GM23248 (cell line): Measurements from ENCODE around the gene MICAL1. TPM values are rescaled to one million over a fixed set of nuclear protein-coding genes. Genes with fewer than 3 reads are reported as not detected.

ENCODE experiments used
- DNase-seq: peaks from one replicate; pipeline ENCODE4 v3.0.0-alpha.2; 2015
- H2AFZ ChIP-seq: fragments of 200-600 bp; sonication (generic); 2 replicates; pipeline ENCODE4 v1.6.1; 2016; ENCODE audit warnings: antibody characterized with exemption
- H3F3A ChIP-seq: fragments of 200-600 bp; sonication (generic); 2 replicates; pipeline ENCODE4 v1.6.1; 2016; ENCODE audit warnings: mild to moderate bottlenecking, antibody characterized with exemption, mixed run types; ENCODE audit not compliant: insufficient read depth
- H3K27ac ChIP-seq: fragments of 200-600 bp; sonication (generic); 2 replicates; pipeline ENCODE4 v1.5.1; 2016; ENCODE audit warnings: mild to moderate bottlenecking
- H3K27me3 ChIP-seq: fragments of 200-600 bp; sonication (generic); replicated peaks from 2 replicates; pipeline ENCODE4 v1.6.1; 2016; ENCODE audit warnings: mild to moderate bottlenecking; ENCODE audit not compliant: insufficient read depth
- H3K36me3 ChIP-seq: fragments of 200-600 bp; sonication (generic); 2 replicates; pipeline ENCODE4 v1.6.1; 2016; ENCODE audit warnings: low read depth, mild to moderate bottlenecking
- H3K4me1 ChIP-seq: fragments of 200-600 bp; sonication (generic); 2 replicates; pipeline ENCODE4 v1.6.1; 2016; ENCODE audit warnings: mild to moderate bottlenecking; ENCODE audit not compliant: insufficient read depth
- H3K4me2 ChIP-seq: fragments of 200-600 bp; sonication (generic); one replicate; pipeline ENCODE4 v1.6.1; 2016; ENCODE audit warnings: mild to moderate bottlenecking; ENCODE audit not compliant: unreplicated experiment
- H3K4me3 ChIP-seq: fragments of 200-600 bp; sonication (generic); 2 replicates; pipeline ENCODE4 v1.5.1; 2016; ENCODE audit warnings: mild to moderate bottlenecking
- H3K79me2 ChIP-seq: fragments of 200-600 bp; sonication (generic); 2 replicates; pipeline ENCODE4 v1.6.1; 2016; ENCODE audit warnings: mild to moderate bottlenecking; ENCODE audit not compliant: insufficient read depth
- H3K9ac ChIP-seq: fragments of 200-600 bp; sonication (generic); 2 replicates; pipeline ENCODE4 v1.6.1; 2016; ENCODE audit warnings: mild to moderate bottlenecking
- H3K9me2 ChIP-seq: fragments of 200-600 bp; sonication (generic); 2 replicates; pipeline ENCODE4 v1.6.1; 2016; ENCODE audit warnings: mixed run types, mild to moderate bottlenecking, moderate library complexity; ENCODE audit not compliant: insufficient read depth
- H3K9me3 ChIP-seq: fragments of 200-600 bp; sonication (generic); one replicate; pipeline ENCODE4 v1.6.1; 2017; ENCODE audit warnings: low read depth
- H4K20me1 ChIP-seq: fragments of 200-600 bp; sonication (generic); 2 replicates; pipeline ENCODE4 v1.6.0; 2016; ENCODE audit not compliant: insufficient read depth
- EZH2 ChIP-seq: fragments of 200-600 bp; sonication (generic); IDR thresholded peaks from 2 replicates; pipeline ENCODE4 v1.6.1; 2018; ENCODE audit warnings: antibody characterized with exemption, mild to moderate bottlenecking; ENCODE audit not compliant: insufficient read depth, poor library complexity, severe bottlenecking
- EZH2phosphoT487 ChIP-seq: fragments of 200-600 bp; sonication (generic); IDR thresholded peaks from 2 replicates; pipeline ENCODE4 v1.6.1; 2018; ENCODE audit warnings: antibody characterized with exemption, moderate library complexity, mild to moderate bottlenecking, low read depth; ENCODE audit not compliant: insufficient read depth
- WGBS, 2 experiments: methylation state at CpG; one replicate each; pipeline ENCODE4 v1.1.6; 2015 to 2017; ENCODE audit warnings: low lambda C conversion rate in 2 of 2, low coverage in 1 of 2; ENCODE audit errors: missing lambda C conversion rate in 2 of 2; 5-methylcytosine and 5-hydroxymethylcytosine counted together
- in situ Hi-C: fragments of 300-500 bp; cut with MboI; formaldehyde crosslinking; loops from 2 replicates; pipeline ENCODE4 v1.15.0; 2020
- polyA plus RNA-seq: library from polyadenylated mRNA; unstranded; fragments of >200 nt; fragmentation: Nextera tagmentation; extraction: Ambion mirVana; gene quantifications from 2 replicates; pipeline ENCODE4 v1.2.1, GENCODE V29; 2016
- total RNA-seq: library from RNA; depleted of rRNA; stranded (reverse); fragments of >200 nt; shearing (Covaris generic); gene quantifications from 2 replicates; pipeline ENCODE4 v1.2.3, GENCODE V29; 2014; rRNA removed

MICAL1 gene
- total and polyA plus RNA-seq, 2 experiments from 2014 or later, result 26.1 to 57.8 TPM

- H3K9me3 ChIP-seq, result no peaks in the 10 kb centered on the region
- H3K79me2 ChIP-seq, result no peaks in the 10 kb centered on the region
- 79 to 89% methylated on average over 2 of the region's 2 CpGs for WGBS, 2 experiments
- no peak overlapping the region for H3K4me2 ChIP-seq
- H3K9ac ChIP-seq, result no peak overlapping the region
- H3K9me2 ChIP-seq, result no peaks in the 10 kb centered on the region
- TF ChIP-seq EZH2, result no peak
- TF ChIP-seq EZH2phosphoT487, result no peak
- no peaks in the 10 kb centered on the region for H4K20me1 ChIP-seq
- H3K27ac ChIP-seq, result no peak overlapping the region
- no peaks in the 10 kb centered on the region for H3K27me3 ChIP-seq
- DNase-seq, result no peak
- in situ Hi-C loops, result loop anchor here (25.0 kb wide), 1 partner anchor 874 kb away; no protein-coding TSS in a partner anchor
- H3K4me3 ChIP-seq, result no peak overlapping the region
- H3K4me1 ChIP-seq, result no peaks in the 10 kb centered on the region
- no peak overlapping the region for H2AFZ ChIP-seq
- peaks cover 6% of the 10 kb centered on the region; the same call in 1 of the 2 replicates for H3F3A ChIP-seq
- no peaks in the 10 kb centered on the region for H3K36me3 ChIP-seq
Measured at GRCh38 chr6:109411034-109411433, 44.5 kb downstream of the MICAL1 start.

GRCh38 chr6:109406196-109406595, 49.4 kb downstream of the MICAL1 start:
- Histone ChIP-seq H3K27me3 (no peaks in the 10 kb centered on the region), H3K4me1 (no peaks in the 10 kb centered on the region), H4K20me1 (no peaks in the 10 kb centered on the region), H2AFZ (no peak overlapping the region), H3K27ac (0 out of 2 replicates have a peak overlapping the region, but pooled peaks have one; percentile 20), H3K9ac (no peak overlapping the region), H3K9me3 (no peaks in the 10 kb centered on the region), H3K4me3 (no peak overlapping the region), H3K4me2 (no peak overlapping the region), H3F3A (peaks cover 6% of the 10 kb centered on the region; the same call in 1 of the 2 replicates), H3K79me2 (no peaks in the 10 kb centered on the region), H3K36me3 (no peaks in the 10 kb centered on the region), H3K9me2 (no peaks in the 10 kb centered on the region)
- WGBS, 2 experiments, result 25 to 59% methylated on average over 2 to 4 of the region's 4 CpGs
- TF ChIP-seq EZH2phosphoT487 (no peak), EZH2 (no peak)
- in situ Hi-C loops, result loop anchor here (25.0 kb wide), 1 partner anchor 869 kb away; no protein-coding TSS in a partner anchor
- peak; percentile 89 for DNase-seq

DNA sequence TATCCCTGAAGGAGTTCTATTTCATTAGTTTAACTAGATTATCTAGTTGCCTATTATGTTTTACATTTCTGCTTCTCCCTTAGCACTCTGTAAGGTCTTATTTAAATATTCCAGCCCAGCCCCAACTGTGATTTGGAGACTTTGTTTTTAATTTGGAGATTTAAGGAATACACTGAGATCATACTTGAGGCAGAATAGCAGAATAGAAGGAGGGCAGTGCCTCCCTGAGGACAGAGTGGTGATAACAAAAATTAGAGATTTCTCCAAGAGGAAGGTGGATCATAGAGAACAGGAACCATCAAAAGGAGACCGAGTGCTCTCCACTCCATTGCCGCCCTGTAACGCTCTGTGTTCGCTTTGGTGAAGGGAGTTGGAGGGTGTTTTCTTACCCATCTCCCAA, 58.6 kb downstream of the MICAL1 start:
- no peaks in the 10 kb centered on the region for H3K36me3 ChIP-seq

GRCh38 chr6:109396046-109396718, 59.4 kb downstream of the MICAL1 start:
- TF ChIP-seq EZH2phosphoT487 (no peak), EZH2 (no peak)
- in situ Hi-C loops, result no loop called here

More for the DNA sequence above, 58.6 kb downstream of the MICAL1 start:
- no peak overlapping the region for H3K4me2 ChIP-seq
- H3K4me3 ChIP-seq, result no peak overlapping the region
- H3F3A ChIP-seq, result no peaks in the 10 kb centered on the region
- no peaks in the 10 kb centered on the region for H3K9me3 ChIP-seq
- TF ChIP-seq EZH2, result no peak
- no peak for TF ChIP-seq EZH2phosphoT487
- in situ Hi-C loops, result no loop called here
- H3K4me1 ChIP-seq, result no peaks in the 10 kb centered on the region
- H2AFZ ChIP-seq, result no peak overlapping the region
- H3K79me2 ChIP-seq, result no peaks in the 10 kb centered on the region
- no peak overlapping the region for H3K9ac ChIP-seq
- DNase-seq, result peak; percentile 56
- no peaks in the 10 kb centered on the region for H3K27me3 ChIP-seq
- no peak overlapping the region for H3K27ac ChIP-seq
- no peaks in the 10 kb centered on the region for H3K9me2 ChIP-seq
- WGBS, 2 experiments, result 59 to 64% methylated on average over 4 of the region's 4 CpGs
- no peaks in the 10 kb centered on the region for H4K20me1 ChIP-seq

More at GRCh38 chr6:109396046-109396718, 59.4 kb downstream of the MICAL1 start:
- H3K4me1 ChIP-seq, result no peaks in the 10 kb centered on the region
- no peaks in the 10 kb centered on the region for H4K20me1 ChIP-seq
- no peaks in the 10 kb centered on the region for H3K79me2 ChIP-seq
- no peak overlapping the region for H3K27ac ChIP-seq
- no peak overlapping the region for H3K9ac ChIP-seq
- H3K4me3 ChIP-seq, result no peak overlapping the region
- H3K36me3 ChIP-seq, result no peaks in the 10 kb centered on the region
- H3K9me2 ChIP-seq, result no peaks in the 10 kb centered on the region
- DNase-seq, result no peak
- no peaks in the 10 kb centered on the region for H3F3A ChIP-seq
- H3K27me3 ChIP-seq, result no peaks in the 10 kb centered on the region
- WGBS, 2 experiments, result 86 to 90% methylated on average over 12 of the region's 12 CpGs
- no peak overlapping the region for H2AFZ ChIP-seq
- no peak overlapping the region for H3K4me2 ChIP-seq
- H3K9me3 ChIP-seq, result no peaks in the 10 kb centered on the region

Other genes starting within 250 kb of the MICAL1 start
- gene CD164, start 73.3 kb downstream of the MICAL1 start, total RNA-seq, result 302 and 315 TPM in 2 replicates
- gene CD164, start 73.3 kb downstream of the MICAL1 start, polyA plus RNA-seq, result 437 and 441 TPM in 2 replicates
- gene PPIL6, start 15.1 kb downstream of the MICAL1 start, total RNA-seq, result 3.5 and 3.7 TPM in 2 replicates
- gene PPIL6, start 15.1 kb downstream of the MICAL1 start, polyA plus RNA-seq, result 2.8 and 3.5 TPM in 2 replicates
- 6.4 and 14.2 TPM in 2 replicates for gene SMPD2, start 15.0 kb downstream of the MICAL1 start, total RNA-seq
- 4.5 and 6.8 TPM in 2 replicates for gene SMPD2, start 15.0 kb downstream of the MICAL1 start, polyA plus RNA-seq
- gene ZBTB24, start 27.4 kb upstream of the MICAL1 start, total RNA-seq, result 6.8 and 7.6 TPM in 2 replicates
- gene ZBTB24, start 27.4 kb upstream of the MICAL1 start, polyA plus RNA-seq, result 3.3 and 4.0 TPM in 2 replicates
- 2.0 and 7.2 TPM in 2 replicates for gene AK9, start 235.4 kb upstream of the MICAL1 start, total RNA-seq
- 3.6 and 3.7 TPM in 2 replicates for gene AK9, start 235.4 kb upstream of the MICAL1 start, polyA plus RNA-seq
- 7.2 and 11.5 TPM in 2 replicates for gene FIG4, start 235.5 kb upstream of the MICAL1 start, total RNA-seq
- gene FIG4, start 235.5 kb upstream of the MICAL1 start, polyA plus RNA-seq, result 8.7 and 8.8 TPM in 2 replicates